PC-9 (cell line): ENCODE measurements around the gene SPR. TPM values are rescaled to one million over a fixed set of nuclear protein-coding genes. Genes with fewer than 3 reads are reported as not detected.

Experiments used
- BruUV-seq: library from RNA; stranded (reverse); fragments of 400-500 nt; replicated peaks from 2 replicates; lab custom pipeline; 2021; lab: Mats Ljungman, UMichigan
- CTCF ChIA-PET: fragments of 300-600 bp; sonication (Branson Sonifier 250); formaldehyde crosslinking; loops from one replicate; lab custom pipeline; 2022; ENCODE audit warnings: antibody characterized with exemption; lab: Charles Lee
- POLR2A ChIA-PET: fragments of 300-600 bp; sonication (Branson Sonifier 250); formaldehyde crosslinking; loops from one replicate; lab custom pipeline; 2022; ENCODE audit warnings: antibody characterized with exemption; ENCODE audit not compliant: unreplicated experiment; lab: Charles Lee
- DNase-seq, 2 experiments: peaks; one replicate each; pipeline versions ENCODE4 v3.0.0 to v3.0.0-alpha.2; 2015 to 2022; ENCODE audit warnings: mixed read lengths in 1 of 2
- H2AFZ ChIP-seq: fragments of 200-600 bp; sonication (generic); 2 replicates; pipeline ENCODE4 v1.8.1; 2017; ENCODE audit warnings: antibody characterized with exemption
- H3F3A ChIP-seq: fragments of 200-600 bp; sonication (generic); 2 replicates; pipeline ENCODE4 v1.8.1; 2017; ENCODE audit warnings: antibody characterized with exemption, mild to moderate bottlenecking, low read depth; ENCODE audit not compliant: insufficient read depth
- H3K27ac ChIP-seq: fragments of 200-600 bp; sonication (generic); 2 replicates; pipeline ENCODE4 v1.6.1; 2016; ENCODE audit warnings: mixed run types
- H3K27me3 ChIP-seq: fragments of 200-600 bp; sonication (generic); 2 replicates; pipeline ENCODE4 v1.6.1; 2016; ENCODE audit warnings: low read depth, mixed run types; ENCODE audit not compliant: insufficient read depth
- H3K36me3 ChIP-seq: fragments of 200-600 bp; sonication (generic); 2 replicates; pipeline ENCODE4 v1.6.1; 2016; ENCODE audit warnings: low read depth, mixed run types
- H3K4me1 ChIP-seq: fragments of 200-600 bp; sonication (generic); replicated peaks from 2 replicates; pipeline ENCODE4 v1.6.1; 2016; ENCODE audit warnings: mixed run types; ENCODE audit not compliant: insufficient read depth
- H3K4me2 ChIP-seq: fragments of 200-600 bp; sonication (generic); 2 replicates; pipeline ENCODE4 v1.6.1; 2017; ENCODE audit warnings: mixed run types
- H3K4me3 ChIP-seq: fragments of 200-600 bp; sonication (generic); 2 replicates; pipeline ENCODE4 v1.6.1; 2016; ENCODE audit warnings: mixed run types
- H3K79me2 ChIP-seq: fragments of 200-600 bp; sonication (generic); 2 replicates; pipeline ENCODE4 v1.6.1; 2017; ENCODE audit warnings: low read depth, mixed run types
- H3K9me2 ChIP-seq: fragments of 200-600 bp; sonication (generic); 2 replicates; pipeline ENCODE4 v1.8.1; 2017; ENCODE audit warnings: mild to moderate bottlenecking; ENCODE audit not compliant: insufficient read depth
- H3K9me3 ChIP-seq: fragments of 200-600 bp; sonication (generic); 2 replicates; pipeline ENCODE4 v1.8.1; 2016; ENCODE audit warnings: low read depth; ENCODE audit not compliant: insufficient read depth
- H4K20me1 ChIP-seq: fragments of 200-600 bp; sonication (generic); 2 replicates; pipeline ENCODE4 v1.8.1; 2017; ENCODE audit not compliant: insufficient read depth
- EZH2 ChIP-seq: fragments of 200-600 bp; sonication (generic); IDR thresholded peaks from 2 replicates; pipeline ENCODE4 v1.8.0; 2017; ENCODE audit warnings: antibody characterized with exemption, low read depth
- intact Hi-C: fragments of 100-400 bp; cut with micrococcal nuclease; formaldehyde crosslinking; loops from one replicate; pipeline ENCODE4 v1.10.0; 2022; ENCODE audit not compliant: unreplicated experiment
- total RNA-seq: library from RNA; stranded (reverse); gene quantifications from 2 replicates; pipeline ENCODE4 v1.2.3, GENCODE V29; 2021
- TF ChIP-seq, protein P1 (sequence below): fragments of 200-600 bp; sonication (generic); conservative IDR thresholded peaks from 2 replicates; pipeline ENCODE4 v1.6.1; 2017; ENCODE audit warnings: mixed run types, antibody characterized with exemption, mild to moderate bottlenecking, moderate library complexity

Gene SPR
- total RNA-seq, 1 experiment from 2014 or later, result 33.6 TPM

DNA sequence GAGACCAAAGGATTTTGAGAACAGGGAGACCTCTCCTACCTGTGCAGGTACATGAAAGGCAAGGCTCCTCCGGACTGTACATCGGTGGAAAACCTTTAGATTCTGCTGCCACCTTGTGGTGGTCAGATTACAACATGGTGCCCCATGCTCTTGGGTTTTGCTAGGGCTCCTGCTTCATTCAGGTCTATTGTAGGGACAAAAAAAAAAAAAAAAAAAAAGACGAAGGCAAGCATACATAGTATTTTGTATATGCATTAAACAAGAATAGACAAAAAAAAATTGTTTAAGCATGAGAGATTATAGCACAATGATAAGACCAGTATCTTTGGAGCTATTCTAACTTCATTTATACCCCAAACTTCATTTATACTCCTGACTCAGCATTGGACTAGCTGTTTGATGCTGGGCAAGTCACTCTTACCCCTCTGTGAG, 27.4 kb upstream of the SPR start:
- Histone ChIP-seq H3K36me3 (no peaks in the 10 kb centered on the region), H4K20me1 (no peaks in the 10 kb centered on the region), H3K4me1 (no peaks in the 10 kb centered on the region; the same call in 1 of the 2 replicates), H3K4me3 (no peak overlapping the region), H3K9me3 (no peaks in the 10 kb centered on the region), H3K9me2 (no peaks in the 10 kb centered on the region), H2AFZ (no peak overlapping the region), H3K79me2 (no peaks in the 10 kb centered on the region), H3K27ac (no peak overlapping the region), H3F3A (peaks cover 3% of the 10 kb centered on the region; the same call in 1 of the 2 replicates), H3K4me2 (no peak overlapping the region), H3K27me3 (no peaks in the 10 kb centered on the region)
- no TSS peak for BruUV-seq
- ChIA-PET CTCF (no interaction called here), POLR2A (no interaction called here)
- no peak for TF ChIP-seq EZH2
- TF ChIP-seq, protein P1, sequence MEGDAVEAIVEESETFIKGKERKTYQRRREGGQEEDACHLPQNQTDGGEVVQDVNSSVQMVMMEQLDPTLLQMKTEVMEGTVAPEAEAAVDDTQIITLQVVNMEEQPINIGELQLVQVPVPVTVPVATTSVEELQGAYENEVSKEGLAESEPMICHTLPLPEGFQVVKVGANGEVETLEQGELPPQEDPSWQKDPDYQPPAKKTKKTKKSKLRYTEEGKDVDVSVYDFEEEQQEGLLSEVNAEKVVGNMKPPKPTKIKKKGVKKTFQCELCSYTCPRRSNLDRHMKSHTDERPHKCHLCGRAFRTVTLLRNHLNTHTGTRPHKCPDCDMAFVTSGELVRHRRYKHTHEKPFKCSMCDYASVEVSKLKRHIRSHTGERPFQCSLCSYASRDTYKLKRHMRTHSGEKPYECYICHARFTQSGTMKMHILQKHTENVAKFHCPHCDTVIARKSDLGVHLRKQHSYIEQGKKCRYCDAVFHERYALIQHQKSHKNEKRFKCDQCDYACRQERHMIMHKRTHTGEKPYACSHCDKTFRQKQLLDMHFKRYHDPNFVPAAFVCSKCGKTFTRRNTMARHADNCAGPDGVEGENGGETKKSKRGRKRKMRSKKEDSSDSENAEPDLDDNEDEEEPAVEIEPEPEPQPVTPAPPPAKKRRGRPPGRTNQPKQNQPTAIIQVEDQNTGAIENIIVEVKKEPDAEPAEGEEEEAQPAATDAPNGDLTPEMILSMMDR, result peak; percentile 82
- peak; percentile 77 to 83 for DNase-seq
- intact Hi-C loops, result loop anchor here (5.0 to 10.0 kb wide), 3 partner anchors 275 to 1328 kb away; no protein-coding TSS in a partner anchor

DNA sequence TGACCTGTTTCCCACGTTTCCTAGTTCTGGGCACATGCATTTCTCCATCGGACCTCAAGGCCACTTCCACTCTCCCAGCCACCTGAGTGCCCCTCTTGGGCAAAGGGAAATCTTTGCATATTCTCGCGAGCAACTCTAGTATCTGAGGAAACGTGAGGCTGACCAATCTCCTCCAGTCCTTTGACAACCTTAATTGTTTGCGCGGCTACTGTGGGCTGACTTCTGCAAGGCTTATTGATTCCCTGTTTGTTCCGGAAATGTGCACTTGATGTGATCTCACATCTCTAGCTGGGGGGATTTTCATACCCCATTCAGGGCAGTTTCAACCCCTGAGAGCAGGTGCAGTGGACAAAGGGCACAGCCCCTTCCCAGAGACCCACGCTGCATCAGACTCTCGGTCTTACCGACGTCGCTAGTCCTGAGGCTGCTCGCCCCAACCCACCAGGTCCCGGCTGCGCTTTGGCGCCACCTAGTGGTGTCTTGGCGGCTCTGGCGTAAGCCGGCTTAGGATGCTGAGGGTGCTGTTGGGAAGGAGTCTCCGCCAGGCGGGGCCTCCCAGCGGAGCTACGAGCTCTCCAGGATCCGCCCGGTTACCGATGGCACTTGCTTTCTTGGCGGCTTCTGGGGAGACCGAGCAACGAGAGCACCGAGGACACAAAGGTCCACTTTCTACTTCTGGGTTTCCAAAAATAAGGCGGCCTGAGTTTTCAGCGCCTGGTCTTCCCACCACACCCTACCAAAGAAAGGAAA, 24.8 kb upstream of the SPR start:
- Histone ChIP-seq H3K27me3 (no peaks in the 10 kb centered on the region), H3K4me2 (peak overlapping the region; percentile 83), H3K79me2 (no peaks in the 10 kb centered on the region), H2AFZ (peak overlapping the region; percentile 76), H3K9me2 (no peaks in the 10 kb centered on the region), H3K27ac (no peak overlapping the region), H3F3A (peaks cover 6% of the 10 kb centered on the region; the same call in 1 of the 2 replicates), H3K9me3 (no peaks in the 10 kb centered on the region), H3K36me3 (no peaks in the 10 kb centered on the region), H4K20me1 (no peaks in the 10 kb centered on the region), H3K4me3 (peak overlapping the region; percentile 46; the same call in 1 of the 2 replicates), H3K4me1 (no peaks in the 10 kb centered on the region; the same call in 1 of the 2 replicates)
- intact Hi-C loops, result loop anchor here (1.0 to 10.0 kb wide), 4 partner anchors 91 to 1330 kb away; no protein-coding TSS in a partner anchor
- POLR2A ChIA-PET, result no interaction called here
- TF ChIP-seq, protein P1, result peak; percentile 97
- TF ChIP-seq EZH2, result no peak
- DNase-seq, result peak; percentile 78 to 90
- CTCF ChIA-PET, result interaction anchor here (0.6 to 1.1 kb wide), 5 partner anchors 25 to 1359 kb away, joined by 3 to 10 read pairs (median 4); partner anchors contain the start of gene SPR
- BruUV-seq, result no TSS peak

DNA sequence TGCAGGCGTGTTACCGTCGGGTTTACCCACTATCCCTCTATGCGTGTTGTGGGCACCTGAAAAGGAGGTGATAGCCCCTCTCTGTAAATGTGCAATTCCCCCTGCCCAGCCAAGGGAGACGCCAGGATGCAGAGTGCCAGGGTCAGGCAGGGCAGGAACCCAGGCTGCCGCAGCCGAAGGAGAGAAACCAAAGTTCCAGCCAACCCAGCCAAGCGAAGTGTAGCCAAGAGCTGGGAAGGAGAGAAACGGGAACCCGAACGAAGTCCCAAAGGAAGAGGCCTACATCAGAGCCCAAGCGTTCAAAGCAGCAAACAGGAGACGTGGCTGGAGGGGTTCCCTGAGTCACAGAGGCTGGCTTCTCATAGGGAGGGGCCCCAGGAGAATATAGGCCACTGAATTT, 24.2 kb upstream of the SPR start:
- H3K4me3 ChIP-seq, result no peak overlapping the region; the same call in 1 of the 2 replicates
- H3K9me2 ChIP-seq, result no peaks in the 10 kb centered on the region
- H3K79me2 ChIP-seq, result no peaks in the 10 kb centered on the region
- no peaks in the 10 kb centered on the region for H4K20me1 ChIP-seq
- no peak for DNase-seq
- BruUV-seq, result no TSS peak
- intact Hi-C loops, result loop anchor here (5.0 to 10.0 kb wide), 3 partner anchors 278 to 1331 kb away; no protein-coding TSS in a partner anchor
- H3K36me3 ChIP-seq, result no peaks in the 10 kb centered on the region
- CTCF ChIA-PET, result interaction anchor here (0.6 to 1.1 kb wide), 4 partner anchors 24 to 1359 kb away, joined by 3 to 10 read pairs (median 4); partner anchors contain the start of gene SPR
- peak overlapping the region; percentile 83 for H3K4me2 ChIP-seq
- POLR2A ChIA-PET, result no interaction called here
- no peaks in the 10 kb centered on the region; the same call in 1 of the 2 replicates for H3K4me1 ChIP-seq
- H3F3A ChIP-seq, result peaks cover 6% of the 10 kb centered on the region; the same call in 1 of the 2 replicates
- TF ChIP-seq EZH2, result no peak
- TF ChIP-seq, protein P1, result no peak
- H3K27ac ChIP-seq, result no peak overlapping the region
- H3K27me3 ChIP-seq, result no peaks in the 10 kb centered on the region
- no peak overlapping the region for H2AFZ ChIP-seq
- no peaks in the 10 kb centered on the region for H3K9me3 ChIP-seq
